NCI-H1694 treated with DMSO at 0.1 percent for 48 hours (cell line): ENCODE data around the gene IL31RA.
"Not testable (repeated sequence)": the region's sequence is repeated elsewhere in the genome, so short reads cannot be mapped to it uniquely, and the experiment has no call there.

ENCODE experiments used
- DNase-seq: peaks from one replicate; lab custom pipeline; 2025; lab: John Stamatoyannopoulos, UW

The IL31RA gene

DNA sequence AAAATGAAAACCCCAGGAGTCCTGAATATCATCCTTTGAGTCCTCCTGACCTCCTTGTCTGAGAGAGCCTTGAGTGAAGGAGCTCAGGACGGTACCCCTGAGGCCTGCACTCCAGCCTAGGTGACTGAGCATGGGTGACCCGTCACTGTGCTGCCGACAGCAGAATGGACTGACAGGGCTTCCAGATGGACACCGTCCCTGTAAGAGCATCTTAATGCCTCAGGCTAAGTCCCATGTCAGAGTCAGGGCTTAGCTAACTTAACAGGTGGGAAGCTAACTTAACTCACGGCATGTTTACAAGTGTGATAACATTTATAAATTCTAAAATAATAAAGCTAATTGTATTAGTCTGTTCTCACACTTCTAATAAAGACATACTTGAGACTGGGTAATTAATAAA, 75.3 kb downstream of the IL31RA start:
- no peak for DNase-seq

DNA sequence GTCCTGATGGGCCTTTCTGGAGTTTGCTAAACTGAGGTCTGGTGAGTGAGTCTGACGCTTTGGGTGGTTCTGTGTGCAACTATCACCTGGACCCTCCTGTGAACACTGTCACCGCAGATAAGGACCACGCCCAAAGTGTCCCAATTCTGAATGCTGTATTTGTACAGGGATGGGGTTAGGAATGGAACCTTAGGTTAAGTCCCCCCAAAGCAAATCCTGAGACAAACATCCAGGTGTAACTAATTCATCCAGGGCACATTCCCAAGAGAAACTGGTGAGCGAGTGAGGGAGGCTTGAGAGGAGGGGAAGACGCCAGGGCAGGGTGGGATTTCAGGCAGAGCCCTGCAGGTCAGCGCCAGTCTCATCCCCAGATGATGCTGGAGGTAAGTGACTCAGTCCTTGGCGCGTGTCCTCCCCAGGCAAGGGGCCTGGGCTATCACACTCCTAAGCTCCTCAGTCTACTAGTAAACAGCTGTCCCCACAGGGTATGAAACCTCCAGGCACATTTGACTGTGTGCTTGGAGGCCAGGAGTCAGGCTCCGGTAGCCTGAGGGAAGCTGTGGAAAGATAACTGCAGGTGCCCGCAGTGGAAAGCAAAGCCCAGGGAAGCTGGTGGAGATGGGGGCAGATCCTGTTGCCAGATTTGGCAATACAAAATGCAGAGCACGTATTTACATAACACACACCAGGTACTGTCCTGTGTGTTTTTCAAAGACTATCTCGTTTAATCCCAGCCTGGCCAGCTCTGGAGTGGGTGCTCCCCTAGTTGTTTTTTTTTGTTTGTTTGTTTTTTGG, 76.9 kb downstream of the IL31RA start:
- no peak for DNase-seq

DNA sequence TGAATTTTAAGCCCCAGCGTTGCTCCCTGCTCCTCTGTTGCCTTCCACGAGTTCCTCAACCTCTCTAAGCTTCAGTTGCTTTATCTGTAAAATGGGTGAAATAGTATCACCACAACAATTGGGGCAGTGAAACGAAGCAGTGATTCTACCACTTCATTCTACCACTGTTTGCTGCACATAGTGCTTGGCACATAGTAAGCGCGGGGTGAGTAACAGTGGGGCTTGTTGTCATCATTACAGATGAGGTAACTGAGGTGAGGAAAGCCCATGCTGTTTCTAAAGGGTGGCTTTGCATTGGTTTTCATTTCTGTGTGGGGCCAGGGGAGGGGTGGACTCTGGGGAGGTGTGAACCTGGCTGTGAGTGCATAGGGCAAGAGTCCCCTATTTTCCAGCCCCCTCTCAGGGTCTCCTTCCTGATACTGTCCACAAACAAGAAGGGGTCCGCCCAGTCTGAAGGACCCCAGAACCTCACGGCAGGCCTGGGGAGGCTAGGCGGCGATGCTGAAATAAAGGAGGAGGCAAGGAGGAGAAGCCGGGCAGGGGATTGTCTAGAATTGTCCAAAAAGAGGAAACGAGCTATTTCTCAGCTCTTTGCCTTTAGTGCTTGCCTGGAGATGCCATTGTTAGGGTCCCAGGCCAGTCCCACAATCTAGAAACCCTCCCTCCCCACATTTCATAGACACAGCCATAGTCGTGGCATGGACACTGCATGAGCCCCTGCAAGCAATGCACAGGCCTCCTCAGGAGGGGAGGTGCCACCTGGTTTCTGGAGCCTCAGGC, 78.1 kb downstream of the IL31RA start:
- DNase-seq = no peak

DNA sequence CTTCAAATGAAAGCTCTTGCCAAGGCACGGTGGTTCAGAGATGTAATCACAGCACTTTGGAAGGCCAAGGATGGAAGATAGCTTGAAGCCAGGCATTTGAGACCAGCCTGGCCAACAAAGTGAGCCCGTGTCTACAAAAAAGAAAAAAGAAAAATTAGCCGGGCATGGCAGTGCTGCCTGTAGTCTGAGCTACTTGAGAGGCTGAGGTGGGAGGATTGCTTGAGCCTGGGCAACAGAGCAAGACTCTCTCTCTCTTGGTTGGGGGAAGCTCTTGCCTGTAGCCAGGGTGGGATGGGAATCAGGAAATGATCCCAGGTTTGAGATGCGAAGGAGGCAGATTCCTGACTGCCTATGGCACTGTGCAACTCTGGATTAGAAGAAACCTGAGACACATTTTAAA, 81.5 kb downstream of the IL31RA start:
- no peak for DNase-seq

DNA sequence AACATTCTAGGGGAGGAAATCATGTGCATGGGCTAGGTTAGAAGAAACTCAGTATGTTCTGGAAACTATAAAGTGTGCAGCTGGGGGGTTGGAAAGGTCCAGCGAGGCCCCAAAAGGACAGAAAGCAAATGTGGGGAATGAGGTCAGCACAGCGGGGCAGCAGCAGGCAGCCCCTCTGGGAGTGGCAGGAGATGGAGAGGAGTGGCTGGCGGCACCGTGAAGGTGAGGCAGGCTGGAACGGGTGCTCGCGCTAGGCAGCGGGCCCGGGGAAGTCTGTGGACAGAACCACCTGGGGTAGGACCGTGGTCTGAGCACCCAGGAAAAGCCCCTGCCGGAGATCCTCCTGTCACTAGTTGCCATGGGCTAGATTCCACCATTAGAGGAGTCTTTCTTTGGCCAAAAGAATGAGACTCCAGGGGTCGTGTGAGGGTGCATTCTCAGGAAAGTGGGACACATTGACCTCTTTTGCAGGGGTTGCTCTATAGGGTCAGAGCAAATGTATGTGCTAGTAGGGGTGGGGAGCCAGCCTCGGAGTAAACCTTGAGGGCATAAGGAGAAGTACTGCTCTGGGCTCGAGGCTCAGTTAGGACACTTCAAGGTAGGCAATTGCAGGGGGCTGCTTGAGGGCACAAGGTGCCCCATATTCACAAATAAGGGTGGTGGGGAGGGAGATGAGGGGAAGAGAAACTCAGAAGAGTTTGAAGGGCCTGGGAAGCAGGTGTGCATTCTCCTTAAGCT, 82.4 kb downstream of the IL31RA start:
- DNase-seq = no peak

DNA sequence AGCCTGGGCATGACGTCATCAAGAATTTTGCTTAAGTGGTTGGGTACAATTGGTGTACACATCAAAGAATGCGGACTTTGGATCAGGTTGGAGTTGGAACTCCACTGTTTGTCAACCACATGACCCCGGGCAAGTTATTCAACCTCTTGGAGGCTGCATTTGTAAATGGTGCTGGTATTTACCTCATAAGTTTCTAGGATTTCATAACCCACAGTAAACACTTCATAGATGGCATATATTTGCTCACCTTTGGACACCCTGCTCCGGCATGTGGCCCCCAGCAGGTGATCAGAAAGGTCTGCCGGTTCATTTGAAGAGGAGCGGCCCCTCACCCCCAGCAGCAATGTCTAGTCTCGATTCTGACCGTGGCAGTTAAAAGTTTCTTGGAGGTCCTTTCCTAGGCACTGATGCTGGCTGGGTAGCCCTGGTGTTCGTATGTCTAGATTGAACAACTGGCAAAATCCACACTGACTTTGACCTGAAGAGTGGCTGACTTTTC, 83.0 kb downstream of the IL31RA start:
- DNase-seq = no peak

DNA sequence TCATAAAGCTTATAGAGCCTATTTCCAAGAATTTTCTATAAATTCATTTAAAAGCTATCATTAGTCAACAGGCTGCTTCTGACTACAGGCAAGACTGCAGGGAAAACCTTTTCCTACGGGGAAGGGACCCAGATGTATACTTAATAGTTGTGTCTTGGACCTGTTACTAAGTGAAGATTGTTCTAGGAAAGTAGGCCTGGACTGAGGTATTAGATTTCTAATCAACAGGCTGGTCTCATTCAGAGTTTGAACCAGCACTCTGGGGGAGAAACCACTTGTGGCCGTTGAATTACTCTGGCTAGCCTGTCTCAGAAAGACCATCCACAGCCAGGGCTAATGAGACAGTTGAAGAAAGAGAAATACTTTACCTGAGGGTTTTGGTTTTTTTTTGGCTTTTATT, 83.6 kb downstream of the IL31RA start:
- DNase-seq = no peak

DNA sequence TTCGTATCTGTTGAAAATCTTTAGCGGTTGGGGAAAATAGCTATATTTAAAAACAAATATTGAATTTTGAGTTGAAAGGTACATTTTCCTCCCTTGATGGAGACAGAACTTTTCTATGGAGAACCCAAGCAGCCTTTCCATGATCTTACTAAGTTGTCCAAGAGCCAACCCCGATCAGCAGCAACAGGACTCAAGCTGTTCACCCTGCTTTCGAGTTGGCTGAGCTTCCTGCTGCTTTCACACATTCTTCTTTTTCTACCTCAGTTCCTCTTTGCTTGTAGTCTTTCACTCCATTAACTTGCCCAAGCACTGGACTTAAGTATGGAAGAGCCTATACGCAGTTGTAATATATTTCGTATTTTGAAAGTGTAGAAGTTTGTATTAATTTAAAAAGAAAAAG, 84.2 kb downstream of the IL31RA start:
- no peak for DNase-seq

DNA sequence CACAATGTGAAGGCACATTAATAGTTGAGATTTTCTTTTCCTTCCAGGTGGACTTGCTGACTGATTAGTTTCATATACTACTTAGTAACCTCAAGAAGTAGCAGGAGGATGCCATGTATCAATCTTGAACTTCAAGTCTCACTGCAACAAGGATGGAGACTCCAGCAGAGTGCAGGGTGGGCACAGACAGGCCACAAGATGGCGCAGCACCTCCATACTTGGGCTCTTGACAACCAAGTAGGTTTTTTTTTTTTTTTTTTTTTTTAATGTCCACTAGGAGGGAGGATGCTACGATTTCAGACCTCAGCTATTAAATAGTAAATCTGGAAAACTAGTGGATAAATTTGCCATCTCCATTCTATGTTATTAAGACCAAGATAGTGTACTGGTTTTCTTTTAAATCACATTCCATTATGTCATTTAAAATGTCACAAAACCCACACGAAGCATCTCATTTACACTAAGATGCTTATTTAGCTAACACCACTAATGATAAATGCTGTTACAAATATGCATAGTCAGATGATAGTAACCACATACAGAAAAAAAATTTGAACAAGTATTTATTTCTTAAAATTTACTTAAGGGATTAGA, 85.0 kb downstream of the IL31RA start:
- peak; percentile 44 for DNase-seq

DNA sequence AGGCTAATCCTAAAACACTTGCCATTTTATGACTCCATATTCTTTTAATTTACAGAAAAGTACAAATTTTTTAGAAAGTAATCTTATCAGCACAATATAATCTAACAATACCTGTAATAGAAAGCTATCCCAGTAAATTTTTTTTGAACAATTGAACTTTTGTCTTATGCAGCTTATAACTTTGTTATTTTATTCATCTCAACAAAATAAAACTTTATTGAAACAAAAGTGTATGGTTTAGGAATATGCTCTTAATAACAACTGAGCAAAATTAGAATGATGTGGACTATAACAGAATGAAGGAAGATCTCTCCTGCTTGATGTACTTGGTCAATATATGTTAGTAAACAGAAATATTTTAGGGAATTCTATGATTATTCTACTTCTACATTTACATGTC, 86.4 kb downstream of the IL31RA start:
- not testable (repeated sequence) for DNase-seq

DNA sequence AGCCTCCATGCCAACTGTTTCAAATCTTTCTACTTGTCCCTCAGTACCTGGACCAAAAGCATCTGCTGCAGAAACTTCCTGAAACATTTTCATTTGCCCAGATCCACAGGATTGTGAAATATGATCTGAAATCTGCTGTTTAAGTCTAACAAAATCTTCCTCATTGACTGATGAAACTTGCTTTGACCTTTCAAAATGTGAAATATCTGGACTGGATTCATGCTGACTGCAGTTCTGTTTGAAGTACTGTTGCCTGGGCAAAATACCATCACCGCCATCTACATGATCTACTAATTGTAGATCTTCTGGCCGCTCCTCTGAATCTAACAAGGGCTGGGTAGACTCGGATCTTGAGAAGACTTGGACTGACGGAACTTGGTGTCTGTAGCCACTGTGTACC, 90.0 kb downstream of the IL31RA start:
- not testable (repeated sequence) for DNase-seq

DNA sequence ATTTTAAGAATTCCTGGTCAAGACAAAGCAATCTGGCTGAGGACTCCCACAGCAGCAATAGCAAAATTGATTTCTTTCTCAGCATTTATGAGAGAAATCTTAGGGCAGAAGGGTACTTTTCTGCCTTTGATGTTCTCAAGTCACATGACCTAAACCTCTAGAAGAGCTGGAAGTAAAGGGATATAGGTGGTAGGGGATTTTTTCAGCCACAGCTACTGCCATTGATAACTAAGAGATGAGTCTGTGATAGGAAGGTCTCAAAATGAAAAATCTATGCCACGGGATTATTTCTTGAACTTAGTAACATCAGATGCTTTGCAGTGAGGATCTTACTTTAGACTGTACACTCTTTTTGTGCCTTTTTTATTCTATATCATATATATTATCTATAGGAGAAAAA, 108.1 kb downstream of the IL31RA start:
- DNase-seq = no peak

DNA sequence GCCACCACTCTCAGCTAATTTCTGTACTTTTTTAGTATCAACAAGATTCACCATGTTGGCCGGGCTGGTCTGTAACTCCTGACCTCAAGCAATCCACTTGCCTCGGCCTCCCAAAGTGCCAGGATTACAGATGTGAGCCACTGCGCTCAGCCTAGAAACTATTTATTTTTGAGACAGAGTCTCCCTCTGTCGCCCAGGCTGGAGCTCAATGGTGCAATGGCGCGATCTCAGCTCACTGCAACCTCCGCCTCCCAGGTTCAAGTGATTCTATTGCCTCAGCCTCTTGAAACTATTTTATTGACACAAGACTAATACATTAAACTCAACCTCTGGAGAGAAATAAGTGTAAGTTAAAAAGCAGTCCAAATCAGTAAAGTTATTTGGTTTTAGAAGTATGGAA, 109.6 kb downstream of the IL31RA start:
- no peak for DNase-seq

DNA sequence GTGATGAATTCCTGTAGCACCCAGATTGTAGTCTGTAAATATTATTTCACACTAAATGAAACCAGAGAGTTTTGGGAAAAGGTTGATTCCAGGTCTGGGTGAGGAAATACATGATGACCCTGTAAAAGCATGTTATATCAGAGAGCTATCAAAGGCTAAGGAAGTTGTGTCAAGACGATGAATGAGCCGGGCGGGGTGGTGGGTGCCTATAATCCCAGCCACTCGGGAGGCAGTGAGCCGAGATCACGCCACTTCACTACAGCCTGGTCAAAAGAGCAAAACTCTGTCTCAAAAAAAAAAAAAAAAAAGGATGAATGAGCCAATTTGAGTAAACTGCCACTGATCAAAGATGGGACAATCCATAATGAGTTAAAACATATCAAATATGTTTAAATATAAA, 114.4 kb downstream of the IL31RA start:
- no peak for DNase-seq

DNA sequence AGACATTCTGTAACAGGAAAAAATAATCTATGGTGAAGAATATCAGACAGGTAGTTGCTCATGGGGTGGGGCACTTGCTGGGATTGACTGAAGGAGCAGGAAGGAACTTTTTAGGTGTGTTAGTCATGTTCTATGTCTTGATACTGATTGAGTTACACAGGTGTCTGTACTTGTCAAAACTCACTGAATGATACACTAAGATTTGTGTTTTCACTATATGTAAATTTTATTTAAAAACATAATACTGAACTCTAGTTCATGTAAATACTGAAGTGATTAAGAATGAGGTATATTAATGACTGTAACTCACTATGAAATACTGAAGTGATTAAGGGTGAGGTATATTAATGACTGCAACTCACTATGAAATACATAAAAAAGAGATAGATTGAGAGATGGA, 115.1 kb downstream of the IL31RA start:
- DNase-seq = no peak

DNA sequence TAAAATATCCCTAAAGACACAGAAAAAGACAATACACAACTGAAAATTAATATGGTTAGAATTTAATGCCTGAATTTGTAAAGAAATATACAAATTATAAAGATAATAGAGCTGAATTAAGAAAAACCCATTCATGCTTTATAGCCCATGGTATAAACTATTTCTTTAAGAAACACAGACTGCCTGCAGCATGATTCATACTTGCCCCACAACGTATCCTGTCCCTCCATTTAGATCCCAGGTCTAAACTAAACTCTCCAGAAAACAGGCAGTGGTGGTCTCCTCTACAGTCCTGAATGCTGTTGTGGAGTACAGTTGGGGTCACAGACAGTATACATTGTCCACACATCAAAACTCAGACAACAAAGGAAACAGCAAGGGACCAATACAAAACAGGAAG, 118.8 kb downstream of the IL31RA start:
- DNase-seq = no peak
